ENCODE results near the gene GRPEL2.

DNA sequence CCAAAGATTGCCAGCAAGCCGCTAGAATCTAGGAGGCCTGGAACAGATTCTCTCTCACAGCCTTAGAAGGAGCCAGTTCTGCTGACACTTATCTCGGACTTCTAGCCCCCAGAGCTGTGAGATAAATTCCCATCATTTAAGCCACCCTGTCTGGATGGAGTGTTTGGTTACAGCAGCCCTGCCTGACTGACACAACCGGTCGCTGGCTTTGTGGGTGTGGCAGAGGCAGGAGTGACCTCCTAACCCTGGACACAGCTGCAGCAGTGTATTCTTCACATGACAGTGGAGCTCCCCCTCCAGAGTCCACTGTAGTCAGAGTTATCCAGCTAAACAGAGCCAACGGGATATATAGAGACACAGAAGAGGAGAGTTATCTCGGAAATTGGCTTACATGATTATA is 55.0 kb downstream of the GRPEL2 start:
- TF ChIP-seq CTCF (IDR thresholded peaks at IDR 0.05; ENCODE audit: poor library complexity) = no peak
- TF ChIP-seq EZH2 (IDR thresholded peaks at IDR 0.05; ENCODE audit: borderline replicate concordance) = no peak
- TF ChIP-seq EZH2phosphoT487 (IDR thresholded peaks at IDR 0.05; ENCODE audit: low read depth, severe bottlenecking, unreplicated experiment) = no peak

All from hepatocyte (in vitro differentiated cells).